ENCODE results near the gene TPR. TPM values are rescaled to one million over a fixed set of nuclear protein-coding genes. Genes with fewer than 3 reads are reported as not detected.

TPR gene
- total and polyA plus RNA-seq, 8 donors = 12.7 to 273 (median 72.5) TPM

DNA sequence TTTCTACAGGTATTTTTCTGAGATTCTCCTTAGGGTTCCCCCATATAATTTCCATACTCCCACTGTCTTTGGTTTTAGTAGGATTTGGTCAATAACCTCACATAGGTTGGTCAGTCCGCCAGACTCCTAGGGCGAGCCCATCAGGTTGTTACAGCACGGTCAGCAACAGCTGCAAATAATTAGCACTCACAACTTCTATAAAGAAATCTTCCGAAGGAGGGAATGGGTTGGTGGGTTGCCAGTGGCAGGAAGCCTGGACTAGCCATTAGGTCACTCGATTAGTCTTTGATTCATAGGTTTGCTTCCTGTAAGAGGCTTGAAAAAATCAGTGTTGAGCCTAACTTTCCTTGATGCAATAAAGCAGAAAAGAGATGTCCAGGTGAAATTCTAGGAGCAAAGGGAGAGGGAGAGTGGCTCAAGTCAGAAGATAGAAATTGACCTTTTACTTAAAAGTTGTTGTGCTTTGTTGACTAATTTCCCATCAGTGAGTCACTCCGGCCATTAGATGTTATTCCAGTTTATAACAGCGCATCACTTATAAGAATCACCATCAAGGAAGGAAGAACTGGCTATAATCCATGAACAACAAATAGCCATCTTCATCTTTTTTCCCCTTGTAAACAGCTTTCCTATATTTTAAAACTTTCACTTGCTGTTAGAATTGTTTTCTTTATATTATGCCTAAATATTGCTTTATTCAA lies 88.3 kb downstream of the TPR start:
- Histone ChIP-seq H3K36me3 (no peaks in the 10 kb centered on the region), H3K27ac (no peak overlapping the region), H3K4me3 (no peak overlapping the region), H3K27me3 (no peaks in the 10 kb centered on the region), H3K9me3 (no peaks in the 10 kb centered on the region), H3K4me1 (no peaks in the 10 kb centered on the region)
- no peak for DNase-seq
- 91 to 95% (median 93%) methylated on average over 7 of the region's 7 CpGs for WGBS, 5 donors
- intact Hi-C loops (cut with DNase I; ENCODE audit: low total_unique reads) = no loop called here
- TF ChIP-seq, protein P1, sequence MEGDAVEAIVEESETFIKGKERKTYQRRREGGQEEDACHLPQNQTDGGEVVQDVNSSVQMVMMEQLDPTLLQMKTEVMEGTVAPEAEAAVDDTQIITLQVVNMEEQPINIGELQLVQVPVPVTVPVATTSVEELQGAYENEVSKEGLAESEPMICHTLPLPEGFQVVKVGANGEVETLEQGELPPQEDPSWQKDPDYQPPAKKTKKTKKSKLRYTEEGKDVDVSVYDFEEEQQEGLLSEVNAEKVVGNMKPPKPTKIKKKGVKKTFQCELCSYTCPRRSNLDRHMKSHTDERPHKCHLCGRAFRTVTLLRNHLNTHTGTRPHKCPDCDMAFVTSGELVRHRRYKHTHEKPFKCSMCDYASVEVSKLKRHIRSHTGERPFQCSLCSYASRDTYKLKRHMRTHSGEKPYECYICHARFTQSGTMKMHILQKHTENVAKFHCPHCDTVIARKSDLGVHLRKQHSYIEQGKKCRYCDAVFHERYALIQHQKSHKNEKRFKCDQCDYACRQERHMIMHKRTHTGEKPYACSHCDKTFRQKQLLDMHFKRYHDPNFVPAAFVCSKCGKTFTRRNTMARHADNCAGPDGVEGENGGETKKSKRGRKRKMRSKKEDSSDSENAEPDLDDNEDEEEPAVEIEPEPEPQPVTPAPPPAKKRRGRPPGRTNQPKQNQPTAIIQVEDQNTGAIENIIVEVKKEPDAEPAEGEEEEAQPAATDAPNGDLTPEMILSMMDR (IDR thresholded peaks at IDR 0.05) = no peak
- TF ChIP-seq POLR2AphosphoS5 (IDR thresholded peaks at IDR 0.05) = no peak
- TF ChIP-seq EP300 (IDR thresholded peaks at IDR 0.05) = no peak
- TF ChIP-seq POLR2A (IDR thresholded peaks at IDR 0.05) = no peak

DNA sequence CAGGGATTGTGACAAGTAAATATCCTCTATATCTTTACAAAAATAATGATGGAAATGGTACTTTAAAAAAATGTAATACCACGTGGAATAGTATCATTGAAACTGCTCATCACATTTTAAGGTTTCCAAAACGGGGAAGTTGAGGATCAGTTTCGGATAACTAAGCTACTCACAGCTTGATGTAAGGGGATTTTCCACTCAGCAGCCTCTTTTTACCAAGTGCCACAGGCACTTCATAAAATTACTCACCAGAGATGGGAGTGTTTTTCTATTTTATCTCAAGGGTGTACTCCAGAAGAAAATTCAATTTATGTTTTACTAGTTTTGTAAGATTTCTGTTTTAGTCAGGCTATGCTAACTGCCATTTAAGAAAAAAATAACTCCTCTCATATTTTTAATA lies 91.7 kb downstream of the TPR start:
- intact Hi-C loops (cut with DNase I; ENCODE audit: low total_unique reads) = no loop called here
- H3K4me3 ChIP-seq = no peak overlapping the region
- TF ChIP-seq, protein P1 (IDR thresholded peaks at IDR 0.05) = no peak
- TF ChIP-seq POLR2A (IDR thresholded peaks at IDR 0.05) = no peak
- TF ChIP-seq EP300 (IDR thresholded peaks at IDR 0.05) = no peak
- no peak for TF ChIP-seq POLR2AphosphoS5 (IDR thresholded peaks at IDR 0.05)
- H3K27me3 ChIP-seq = no peaks in the 10 kb centered on the region
- no peak for DNase-seq
- no peaks in the 10 kb centered on the region for H3K4me1 ChIP-seq
- H3K9me3 ChIP-seq = no peaks in the 10 kb centered on the region
- no peak overlapping the region for H3K27ac ChIP-seq
- H3K36me3 ChIP-seq = no peaks in the 10 kb centered on the region
- WGBS, 5 donors = 65 to 81% (median 78%) methylated on average over 3 of the region's 3 CpGs

DNA sequence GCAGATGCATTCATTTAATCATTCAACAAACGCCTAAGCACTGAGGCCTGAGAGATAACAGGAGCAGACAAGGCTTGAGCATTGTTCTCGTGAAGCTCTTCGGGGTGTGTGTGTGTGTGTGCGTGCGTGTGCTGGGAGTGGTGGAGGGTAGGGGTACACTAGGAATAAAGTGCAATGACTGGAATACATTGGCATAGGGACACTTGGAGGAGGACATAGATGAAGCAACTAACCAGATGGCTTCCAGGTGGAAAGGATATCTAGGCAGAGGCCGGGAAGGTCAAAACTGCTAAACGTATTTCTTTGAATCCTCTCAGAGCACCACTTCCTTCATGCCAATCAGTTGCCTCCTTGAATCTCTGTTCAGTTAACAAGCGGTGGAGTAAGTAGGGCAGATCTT lies 92.6 kb downstream of the TPR start:
- H3K4me1 ChIP-seq = no peaks in the 10 kb centered on the region
- no peaks in the 10 kb centered on the region for H3K36me3 ChIP-seq
- no peak overlapping the region for H3K4me3 ChIP-seq
- no peak for DNase-seq
- no peaks in the 10 kb centered on the region for H3K9me3 ChIP-seq
- intact Hi-C loops (cut with DNase I; ENCODE audit: low total_unique reads) = no loop called here
- TF ChIP-seq POLR2AphosphoS5 (IDR thresholded peaks at IDR 0.05) (no peak), POLR2A (IDR thresholded peaks at IDR 0.05) (no peak)
- TF ChIP-seq, protein P1 (IDR thresholded peaks at IDR 0.05) = no peak
- H3K27me3 ChIP-seq = no peaks in the 10 kb centered on the region
- WGBS, 5 donors = 65 to 74% (median 71%) methylated on average over 8 of the region's 8 CpGs
- H3K27ac ChIP-seq = no peak overlapping the region

DNA sequence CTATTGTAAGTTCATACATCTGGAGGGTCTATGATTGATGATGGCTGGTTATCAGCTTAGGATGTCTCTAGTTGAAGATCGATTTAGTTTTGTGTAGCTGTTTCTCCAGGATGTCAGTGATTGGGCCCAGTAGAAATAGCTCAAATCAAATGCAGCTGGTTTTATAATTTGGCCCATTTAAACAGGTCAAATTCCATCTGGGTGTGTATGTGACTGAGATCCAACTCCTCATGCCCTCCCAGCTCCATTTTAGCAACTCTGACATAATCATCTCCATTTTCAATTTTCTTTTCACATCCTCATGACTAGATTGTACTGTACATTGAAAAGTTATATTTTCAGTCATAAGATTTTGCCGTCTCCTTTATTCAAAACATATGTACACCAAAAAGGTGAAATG lies 99.2 kb downstream of the TPR start:
- intact Hi-C loops (cut with DNase I; ENCODE audit: low total_unique reads) = no loop called here

More for the DNA sequence above, 99.2 kb downstream of the TPR start:
- Histone ChIP-seq H3K4me3 (no peak overlapping the region), H3K9me3 (peaks cover 0 to 5% (median 0%) of the 10 kb centered on the region in 4 donors), H3K27ac (no peak overlapping the region), H3K27me3 (no peaks in the 10 kb centered on the region), H3K4me1 (no peaks in the 10 kb centered on the region), H3K36me3 (no peaks in the 10 kb centered on the region)
- TF ChIP-seq, protein P1 (IDR thresholded peaks at IDR 0.05) = no peak
- no peak for TF ChIP-seq EP300 (IDR thresholded peaks at IDR 0.05)
- TF ChIP-seq POLR2A (IDR thresholded peaks at IDR 0.05) = no peak
- TF ChIP-seq POLR2AphosphoS5 (IDR thresholded peaks at IDR 0.05) = no peak
- DNase-seq = no peak
- WGBS, 5 donors = 79 to 92% (median 87%) methylated on average over 2 of the region's 2 CpGs

Measured in stomach (tissue), 9 donors.